HEK293 (cell line): ENCODE measurements around the gene KIF25.

Source experiments
- ZFP41 ChIP-seq: fragments of 450-650 bp; formaldehyde crosslinking; IDR thresholded peaks from 2 replicates; pipeline ENCODE4 v1.5.1; 2016; ENCODE audit warnings: missing biosample characterization, missing genetic modification characterization, borderline replicate concordance
- TF ChIP-seq, protein P1 (sequence below): fragments of 450-650 bp; formaldehyde crosslinking; IDR thresholded peaks from 2 replicates; pipeline ENCODE4 v1.5.1; 2016; ENCODE audit warnings: missing biosample characterization, missing genetic modification characterization

- no peak for TF ChIP-seq ZFP41
- TF ChIP-seq, protein P1, sequence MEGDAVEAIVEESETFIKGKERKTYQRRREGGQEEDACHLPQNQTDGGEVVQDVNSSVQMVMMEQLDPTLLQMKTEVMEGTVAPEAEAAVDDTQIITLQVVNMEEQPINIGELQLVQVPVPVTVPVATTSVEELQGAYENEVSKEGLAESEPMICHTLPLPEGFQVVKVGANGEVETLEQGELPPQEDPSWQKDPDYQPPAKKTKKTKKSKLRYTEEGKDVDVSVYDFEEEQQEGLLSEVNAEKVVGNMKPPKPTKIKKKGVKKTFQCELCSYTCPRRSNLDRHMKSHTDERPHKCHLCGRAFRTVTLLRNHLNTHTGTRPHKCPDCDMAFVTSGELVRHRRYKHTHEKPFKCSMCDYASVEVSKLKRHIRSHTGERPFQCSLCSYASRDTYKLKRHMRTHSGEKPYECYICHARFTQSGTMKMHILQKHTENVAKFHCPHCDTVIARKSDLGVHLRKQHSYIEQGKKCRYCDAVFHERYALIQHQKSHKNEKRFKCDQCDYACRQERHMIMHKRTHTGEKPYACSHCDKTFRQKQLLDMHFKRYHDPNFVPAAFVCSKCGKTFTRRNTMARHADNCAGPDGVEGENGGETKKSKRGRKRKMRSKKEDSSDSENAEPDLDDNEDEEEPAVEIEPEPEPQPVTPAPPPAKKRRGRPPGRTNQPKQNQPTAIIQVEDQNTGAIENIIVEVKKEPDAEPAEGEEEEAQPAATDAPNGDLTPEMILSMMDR (tag by site-specific recombination): no peak
Measured at GRCh38 chr6:168061269-168062210, 64.1 kb downstream of the KIF25 start.
